SK-N-SH (cell line): ENCODE results near the gene TTC17. TPM values are rescaled to one million over a fixed set of nuclear protein-coding genes. Genes with fewer than 3 reads are reported as not detected.
A peak's percentile ranks its signal among the peaks of the same experiment; 100 is the strongest.

Experiments used
- CTCF ChIA-PET: fragments of 300-600, 350-600 bp; formaldehyde crosslinking; extraction: SDS; loops from one replicate; lab custom pipeline; 2021; lab: Yijun Ruan, JAX
- POLR2A ChIA-PET: fragments of 350-600 bp; sonication (Branson Sonifier 250); formaldehyde crosslinking; extraction: SDS; loops from one replicate; lab custom pipeline; 2020; ENCODE audit warnings: antibody characterized with exemption, inconsistent platforms; lab: Yijun Ruan, JAX
- DNase-seq: peaks from one replicate; pipeline ENCODE4 v3.0.0; 2012
- H2AFZ ChIP-seq: fragments of 200-600 bp; sonication (generic); 2 replicates; pipeline ENCODE4 v1.8.1; 2016; ENCODE audit warnings: antibody characterized with exemption, mild to moderate bottlenecking, low read depth
- H3F3A ChIP-seq: fragments of 200-600 bp; sonication (generic); replicated peaks from 2 replicates; pipeline ENCODE3; 2016; ENCODE audit warnings: antibody characterized with exemption, mild to moderate bottlenecking; ENCODE audit not compliant: insufficient read depth
- H3K27ac ChIP-seq, 2 experiments: fragments of 200-500 bp in 1 of 2; fragments of 200-600 bp in 1 of 2; sonication (Bioruptor generic) in 1 of 2; sonication (generic), shearing (Covaris generic) in 1 of 2; 2 replicates each; pipeline versions ENCODE4 v1.5.1 to v1.6.1; 2014 to 2016; ENCODE audit warnings: low read depth in 2 of 2, inconsistent platforms in 1 of 2, low read length in 1 of 2, mild to moderate bottlenecking in 1 of 2, mixed read lengths in 1 of 2
- H3K27me3 ChIP-seq: fragments of 200-600 bp; sonication (generic), shearing (Covaris generic); 2 replicates; pipeline ENCODE4 v1.6.1; 2016; ENCODE audit warnings: mixed run types; ENCODE audit not compliant: insufficient read depth
- H3K36me3 ChIP-seq, 2 experiments: fragments of 200-500 bp in 1 of 2; fragments of 200-600 bp in 1 of 2; sonication (Bioruptor generic) in 1 of 2; sonication (generic) in 1 of 2; replicated peaks in 1 of 2; 2 replicates each; pipeline versions ENCODE3 to v1.5.1; 2014 to 2016; ENCODE audit warnings: low read length in 1 of 2, mild to moderate bottlenecking in 1 of 2; ENCODE audit not compliant: insufficient read depth in 2 of 2, control insufficient read depth in 1 of 2
- H3K4me1 ChIP-seq, 2 experiments: fragments of 200-500 bp in 1 of 2; fragments of 200-600 bp in 1 of 2; sonication (Bioruptor generic) in 1 of 2; sonication (generic), shearing (Covaris generic) in 1 of 2; 2 replicates each; pipeline versions ENCODE4 v1.5.1 to v1.6.1; 2014 to 2016; ENCODE audit warnings: low read depth in 1 of 2, low read length in 1 of 2, mixed run types in 1 of 2; ENCODE audit not compliant: insufficient read depth in 2 of 2, control insufficient read depth in 1 of 2
- H3K4me2 ChIP-seq: fragments of 200-600 bp; sonication (generic), shearing (Covaris generic); 2 replicates; pipeline ENCODE4 v1.6.1; 2017; ENCODE audit warnings: mixed run types
- H3K4me3 ChIP-seq, 2 experiments: fragments of 200-500 bp in 1 of 2; fragments of 200-600 bp in 1 of 2; sonication (Bioruptor generic) in 1 of 2; sonication (generic), shearing (Covaris generic) in 1 of 2; 2 replicates each; pipeline versions ENCODE4 v1.5.1 to v1.8.1; 2014 to 2016; ENCODE audit warnings: low read depth in 2 of 2, inconsistent platforms in 1 of 2, low read length in 1 of 2, mild to moderate bottlenecking in 1 of 2, mixed read lengths in 1 of 2, moderate library complexity in 1 of 2
- H3K79me2 ChIP-seq: fragments of 200-600 bp; sonication (generic); 2 replicates; pipeline ENCODE4 v1.8.1; 2017; ENCODE audit warnings: mild to moderate bottlenecking; ENCODE audit not compliant: insufficient read depth
- H3K9ac ChIP-seq: fragments of 200-600 bp; sonication (generic); 2 replicates; pipeline ENCODE4 v1.6.1; 2017; ENCODE audit warnings: mixed run types
- H3K9me2 ChIP-seq: fragments of 200-600 bp; sonication (generic); 2 replicates; pipeline ENCODE4 v1.6.1; 2017; ENCODE audit warnings: mixed run types
- H3K9me3 ChIP-seq: fragments of 200-600 bp; sonication (generic); 2 replicates; pipeline ENCODE4 v1.6.1; 2017; ENCODE audit warnings: mixed run types, mild to moderate bottlenecking, moderate library complexity
- H4K20me1 ChIP-seq: fragments of 200-600 bp; sonication (generic); 2 replicates; pipeline ENCODE4 v1.6.1; 2017; ENCODE audit warnings: mild to moderate bottlenecking, mixed run types; ENCODE audit not compliant: insufficient read depth
- ELF1 ChIP-seq: IDR thresholded peaks from 2 replicates; pipeline ENCODE4 v1.4.0; 2012
- NRF1 ChIP-seq: IDR thresholded peaks from 2 replicates; pipeline ENCODE4 v1.6.1; 2012; ENCODE audit warnings: low read depth, mild to moderate bottlenecking, low read length
- RAD21 ChIP-seq: IDR thresholded peaks from 2 replicates; pipeline ENCODE4 v1.6.1; 2012; ENCODE audit warnings: mild to moderate bottlenecking, low read length
- SIN3A ChIP-seq: IDR thresholded peaks from 2 replicates; pipeline ENCODE4 v1.6.1; 2012; ENCODE audit warnings: low read depth, mild to moderate bottlenecking, low read length, moderate library complexity, borderline replicate concordance
- SMC3 ChIP-seq: IDR thresholded peaks from 2 replicates; pipeline ENCODE4 v1.6.1; 2012; ENCODE audit warnings: low read depth, low read length, improper control_type of control experiment
- TAF1 ChIP-seq: IDR thresholded peaks from 2 replicates; pipeline ENCODE4 v1.6.1; 2012; ENCODE audit warnings: low read depth, mild to moderate bottlenecking, low read length, moderate library complexity, borderline replicate concordance
- YY1 ChIP-seq: IDR thresholded peaks from 2 replicates; pipeline ENCODE4 v1.4.0; 2012; ENCODE audit warnings: low read depth, mild to moderate bottlenecking
- WGBS: methylation state at CpG from one replicate; pipeline ENCODE4 v1.1.6; 2017; ENCODE audit warnings: low lambda C conversion rate; 5-methylcytosine and 5-hydroxymethylcytosine counted together
- polyA plus RNA-seq, 3 experiments: library from polyadenylated mRNA; depleted of rRNA; stranded (reverse); fragments of >200 nt; gene quantifications; 2 replicates each; pipeline ENCODE4 v1.2.3, GENCODE V29; 2012
- TF ChIP-seq, protein P1 (sequence below): fragments of 200-600 bp; sonication (generic); IDR thresholded peaks from 2 replicates; pipeline ENCODE4 v1.6.1; 2017; ENCODE audit warnings: antibody characterized with exemption, mild to moderate bottlenecking, moderate library complexity
- TF ChIP-seq, protein P2 (sequence below): IDR thresholded peaks from 2 replicates; pipeline ENCODE4 v1.4.0; 2012; ENCODE audit warnings: low read depth, borderline replicate concordance
- TF ChIP-seq, protein P3 (sequence below): IDR thresholded peaks from 2 replicates; pipeline ENCODE4 v1.4.0; 2012; ENCODE audit warnings: low read depth, borderline replicate concordance
- TF ChIP-seq, protein P4 (sequence below): fragments of 150-350 bp; IDR thresholded peaks from 2 replicates; pipeline ENCODE4 v1.6.1; 2016; ENCODE audit warnings: mild to moderate bottlenecking, low read depth, low read length
- TF ChIP-seq, protein P5 (sequence below): IDR thresholded peaks from 2 replicates; pipeline ENCODE4 v1.4.0; 2012; ENCODE audit warnings: low read depth
- TF ChIP-seq, protein P6 (sequence below): fragments of 150-350 bp; IDR thresholded peaks from 2 replicates; pipeline ENCODE4 v1.6.1; 2017; ENCODE audit warnings: antibody characterized with exemption, low read length, low read depth, borderline replicate concordance
- TF ChIP-seq, protein P7 (sequence below): IDR thresholded peaks from 2 replicates; pipeline ENCODE4 v1.6.1; 2012; ENCODE audit warnings: mild to moderate bottlenecking, low read depth, low read length, moderate library complexity

Gene TTC17
- polyA plus RNA-seq, 1 of the 3 experiments (the other 2 are of a cell fraction), result 66.0 TPM

DNA sequence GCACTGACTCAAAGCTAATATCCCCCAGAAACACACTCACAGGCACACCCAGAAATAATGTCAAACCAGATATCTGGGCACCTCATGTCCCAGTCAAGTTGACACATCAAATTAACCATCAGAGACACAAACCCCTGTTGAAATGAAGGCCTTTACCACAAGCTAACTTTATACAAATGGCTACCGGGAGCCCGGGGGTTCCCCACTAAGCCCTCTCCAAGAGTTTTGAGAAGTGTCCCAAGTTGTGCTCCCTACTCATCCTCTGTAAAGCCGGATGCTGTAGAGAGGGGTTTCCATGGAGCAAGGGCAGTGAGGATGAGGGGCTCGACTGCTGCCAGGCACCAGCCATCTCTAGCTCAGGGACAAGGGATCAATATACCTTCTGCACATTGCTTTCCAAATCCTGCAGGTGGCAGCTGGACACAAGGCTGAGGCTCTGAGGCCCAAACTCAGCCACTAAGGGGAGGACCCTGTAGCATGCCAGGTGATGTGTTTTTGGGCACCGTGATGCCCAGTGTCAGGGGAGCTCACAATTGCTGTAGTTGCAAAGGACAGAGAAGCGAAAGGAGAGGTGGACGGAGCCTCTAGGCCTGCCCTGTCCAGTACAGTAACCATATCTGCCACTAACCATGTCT lies 145.7 kb downstream of the TTC17 start:
- WGBS, result 57% methylated on average over 6 of the region's 7 CpGs
- Histone ChIP-seq H3K27ac (no peak overlapping the region), H3K27me3 (no peaks in the 10 kb centered on the region), H3K9ac (no peak overlapping the region), H3F3A (no peaks in the 10 kb centered on the region), H3K4me1 (peaks cover 4 to 8% of the 10 kb centered on the region in 2 experiments; a peak in 2 of 4 replicates), H3K4me3 (no peak overlapping the region), H3K9me2 (no peaks in the 10 kb centered on the region), H2AFZ (no peak overlapping the region), H3K79me2 (no peaks in the 10 kb centered on the region), H4K20me1 (no peaks in the 10 kb centered on the region), H3K4me2 (no peak overlapping the region), H3K36me3 (no peaks in the 10 kb centered on the region), H3K9me3 (no peaks in the 10 kb centered on the region)
- POLR2A ChIA-PET, result no interaction called here
- DNase-seq, result peak; percentile 31
- TF ChIP-seq RAD21 (peak; percentile 67), ELF1 (no peak), YY1 (no peak), SMC3 (peak; percentile 35; the same call in 1 of the 2 replicates), NRF1 (no peak), TAF1 (no peak), SIN3A (no peak)
- TF ChIP-seq, protein P1, sequence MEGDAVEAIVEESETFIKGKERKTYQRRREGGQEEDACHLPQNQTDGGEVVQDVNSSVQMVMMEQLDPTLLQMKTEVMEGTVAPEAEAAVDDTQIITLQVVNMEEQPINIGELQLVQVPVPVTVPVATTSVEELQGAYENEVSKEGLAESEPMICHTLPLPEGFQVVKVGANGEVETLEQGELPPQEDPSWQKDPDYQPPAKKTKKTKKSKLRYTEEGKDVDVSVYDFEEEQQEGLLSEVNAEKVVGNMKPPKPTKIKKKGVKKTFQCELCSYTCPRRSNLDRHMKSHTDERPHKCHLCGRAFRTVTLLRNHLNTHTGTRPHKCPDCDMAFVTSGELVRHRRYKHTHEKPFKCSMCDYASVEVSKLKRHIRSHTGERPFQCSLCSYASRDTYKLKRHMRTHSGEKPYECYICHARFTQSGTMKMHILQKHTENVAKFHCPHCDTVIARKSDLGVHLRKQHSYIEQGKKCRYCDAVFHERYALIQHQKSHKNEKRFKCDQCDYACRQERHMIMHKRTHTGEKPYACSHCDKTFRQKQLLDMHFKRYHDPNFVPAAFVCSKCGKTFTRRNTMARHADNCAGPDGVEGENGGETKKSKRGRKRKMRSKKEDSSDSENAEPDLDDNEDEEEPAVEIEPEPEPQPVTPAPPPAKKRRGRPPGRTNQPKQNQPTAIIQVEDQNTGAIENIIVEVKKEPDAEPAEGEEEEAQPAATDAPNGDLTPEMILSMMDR, result peak; percentile 39
- TF ChIP-seq, protein P2, sequence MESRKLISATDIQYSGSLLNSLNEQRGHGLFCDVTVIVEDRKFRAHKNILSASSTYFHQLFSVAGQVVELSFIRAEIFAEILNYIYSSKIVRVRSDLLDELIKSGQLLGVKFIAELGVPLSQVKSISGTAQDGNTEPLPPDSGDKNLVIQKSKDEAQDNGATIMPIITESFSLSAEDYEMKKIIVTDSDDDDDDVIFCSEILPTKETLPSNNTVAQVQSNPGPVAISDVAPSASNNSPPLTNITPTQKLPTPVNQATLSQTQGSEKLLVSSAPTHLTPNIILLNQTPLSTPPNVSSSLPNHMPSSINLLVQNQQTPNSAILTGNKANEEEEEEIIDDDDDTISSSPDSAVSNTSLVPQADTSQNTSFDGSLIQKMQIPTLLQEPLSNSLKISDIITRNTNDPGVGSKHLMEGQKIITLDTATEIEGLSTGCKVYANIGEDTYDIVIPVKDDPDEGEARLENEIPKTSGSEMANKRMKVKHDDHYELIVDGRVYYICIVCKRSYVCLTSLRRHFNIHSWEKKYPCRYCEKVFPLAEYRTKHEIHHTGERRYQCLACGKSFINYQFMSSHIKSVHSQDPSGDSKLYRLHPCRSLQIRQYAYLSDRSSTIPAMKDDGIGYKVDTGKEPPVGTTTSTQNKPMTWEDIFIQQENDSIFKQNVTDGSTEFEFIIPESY, result no peak
- TF ChIP-seq, protein P3, sequence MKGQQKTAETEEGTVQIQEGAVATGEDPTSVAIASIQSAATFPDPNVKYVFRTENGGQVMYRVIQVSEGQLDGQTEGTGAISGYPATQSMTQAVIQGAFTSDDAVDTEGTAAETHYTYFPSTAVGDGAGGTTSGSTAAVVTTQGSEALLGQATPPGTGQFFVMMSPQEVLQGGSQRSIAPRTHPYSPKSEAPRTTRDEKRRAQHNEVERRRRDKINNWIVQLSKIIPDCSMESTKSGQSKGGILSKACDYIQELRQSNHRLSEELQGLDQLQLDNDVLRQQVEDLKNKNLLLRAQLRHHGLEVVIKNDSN, result no peak
- TF ChIP-seq, protein P4, sequence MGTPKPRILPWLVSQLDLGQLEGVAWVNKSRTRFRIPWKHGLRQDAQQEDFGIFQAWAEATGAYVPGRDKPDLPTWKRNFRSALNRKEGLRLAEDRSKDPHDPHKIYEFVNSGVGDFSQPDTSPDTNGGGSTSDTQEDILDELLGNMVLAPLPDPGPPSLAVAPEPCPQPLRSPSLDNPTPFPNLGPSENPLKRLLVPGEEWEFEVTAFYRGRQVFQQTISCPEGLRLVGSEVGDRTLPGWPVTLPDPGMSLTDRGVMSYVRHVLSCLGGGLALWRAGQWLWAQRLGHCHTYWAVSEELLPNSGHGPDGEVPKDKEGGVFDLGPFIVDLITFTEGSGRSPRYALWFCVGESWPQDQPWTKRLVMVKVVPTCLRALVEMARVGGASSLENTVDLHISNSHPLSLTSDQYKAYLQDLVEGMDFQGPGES, result no peak
- TF ChIP-seq, protein P5, sequence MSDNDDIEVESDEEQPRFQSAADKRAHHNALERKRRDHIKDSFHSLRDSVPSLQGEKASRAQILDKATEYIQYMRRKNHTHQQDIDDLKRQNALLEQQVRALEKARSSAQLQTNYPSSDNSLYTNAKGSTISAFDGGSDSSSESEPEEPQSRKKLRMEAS, result no peak
- TF ChIP-seq, protein P6, sequence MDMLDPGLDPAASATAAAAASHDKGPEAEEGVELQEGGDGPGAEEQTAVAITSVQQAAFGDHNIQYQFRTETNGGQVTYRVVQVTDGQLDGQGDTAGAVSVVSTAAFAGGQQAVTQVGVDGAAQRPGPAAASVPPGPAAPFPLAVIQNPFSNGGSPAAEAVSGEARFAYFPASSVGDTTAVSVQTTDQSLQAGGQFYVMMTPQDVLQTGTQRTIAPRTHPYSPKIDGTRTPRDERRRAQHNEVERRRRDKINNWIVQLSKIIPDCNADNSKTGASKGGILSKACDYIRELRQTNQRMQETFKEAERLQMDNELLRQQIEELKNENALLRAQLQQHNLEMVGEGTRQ, result no peak
- TF ChIP-seq, protein P7, sequence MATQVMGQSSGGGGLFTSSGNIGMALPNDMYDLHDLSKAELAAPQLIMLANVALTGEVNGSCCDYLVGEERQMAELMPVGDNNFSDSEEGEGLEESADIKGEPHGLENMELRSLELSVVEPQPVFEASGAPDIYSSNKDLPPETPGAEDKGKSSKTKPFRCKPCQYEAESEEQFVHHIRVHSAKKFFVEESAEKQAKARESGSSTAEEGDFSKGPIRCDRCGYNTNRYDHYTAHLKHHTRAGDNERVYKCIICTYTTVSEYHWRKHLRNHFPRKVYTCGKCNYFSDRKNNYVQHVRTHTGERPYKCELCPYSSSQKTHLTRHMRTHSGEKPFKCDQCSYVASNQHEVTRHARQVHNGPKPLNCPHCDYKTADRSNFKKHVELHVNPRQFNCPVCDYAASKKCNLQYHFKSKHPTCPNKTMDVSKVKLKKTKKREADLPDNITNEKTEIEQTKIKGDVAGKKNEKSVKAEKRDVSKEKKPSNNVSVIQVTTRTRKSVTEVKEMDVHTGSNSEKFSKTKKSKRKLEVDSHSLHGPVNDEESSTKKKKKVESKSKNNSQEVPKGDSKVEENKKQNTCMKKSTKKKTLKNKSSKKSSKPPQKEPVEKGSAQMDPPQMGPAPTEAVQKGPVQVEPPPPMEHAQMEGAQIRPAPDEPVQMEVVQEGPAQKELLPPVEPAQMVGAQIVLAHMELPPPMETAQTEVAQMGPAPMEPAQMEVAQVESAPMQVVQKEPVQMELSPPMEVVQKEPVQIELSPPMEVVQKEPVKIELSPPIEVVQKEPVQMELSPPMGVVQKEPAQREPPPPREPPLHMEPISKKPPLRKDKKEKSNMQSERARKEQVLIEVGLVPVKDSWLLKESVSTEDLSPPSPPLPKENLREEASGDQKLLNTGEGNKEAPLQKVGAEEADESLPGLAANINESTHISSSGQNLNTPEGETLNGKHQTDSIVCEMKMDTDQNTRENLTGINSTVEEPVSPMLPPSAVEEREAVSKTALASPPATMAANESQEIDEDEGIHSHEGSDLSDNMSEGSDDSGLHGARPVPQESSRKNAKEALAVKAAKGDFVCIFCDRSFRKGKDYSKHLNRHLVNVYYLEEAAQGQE, result no peak
- CTCF ChIA-PET, result interaction anchor here (0.6 to 4.5 kb wide), 21 partner anchors 10 to 347 kb away, joined by 3 to 34 read pairs (median 4); no protein-coding TSS in a partner anchor
